HG03025 (cell line): ENCODE results near the gene ENPP5.
"Not testable (repeated sequence)": the region's sequence is repeated elsewhere in the genome, so short reads cannot be mapped to it uniquely, and the experiment has no call there.

Experiments
- ATAC-seq: cut with Tn5 transposase; IDR thresholded peaks from one replicate; pipeline ENCODE4 v1.9.1; 2021; ENCODE audit warnings: mild to moderate bottlenecking, moderate library complexity; ENCODE audit not compliant: unreplicated experiment, low FRiP score

ENPP5 gene

DNA sequence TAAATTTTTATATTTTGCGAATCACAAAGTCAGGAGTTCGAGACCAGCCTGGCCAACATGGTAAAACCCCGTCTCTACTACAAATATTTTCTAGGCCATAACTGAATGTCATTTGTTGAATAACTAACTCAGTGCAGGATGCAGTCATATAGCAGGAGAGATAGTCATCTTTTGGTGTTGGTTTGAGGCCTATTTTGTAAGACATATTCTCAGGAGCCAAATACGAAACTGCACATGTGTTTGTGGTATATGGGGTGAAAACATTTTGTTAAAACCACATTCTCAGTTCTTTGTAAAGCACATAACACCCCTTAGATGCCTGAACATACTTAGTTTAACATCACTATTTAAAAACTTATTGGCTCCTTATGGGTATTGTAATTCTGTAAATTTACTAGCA, 4.7 kb upstream of the ENPP5 start:
- ATAC-seq = peak; percentile 69

DNA sequence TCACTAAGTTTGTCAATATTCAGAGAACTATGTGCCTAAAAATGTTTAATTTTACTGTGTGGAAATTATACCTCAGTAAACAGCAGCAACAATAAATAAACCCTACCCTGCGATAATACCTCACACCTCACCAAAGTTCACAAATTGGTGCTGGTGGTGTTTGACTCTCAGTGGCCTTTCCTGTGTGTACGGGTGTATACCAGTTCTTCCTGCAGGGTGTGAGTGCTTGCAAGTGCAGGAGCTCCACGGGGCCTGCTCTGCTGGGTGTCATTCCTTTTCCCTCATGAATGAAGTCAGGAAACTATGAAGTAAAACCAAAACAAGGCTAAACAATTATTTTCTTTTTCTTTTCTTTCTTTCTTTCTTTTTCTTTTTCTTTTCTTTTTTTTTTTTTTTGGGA, 4.1 kb upstream of the ENPP5 start:
- ATAC-seq = no peak

DNA sequence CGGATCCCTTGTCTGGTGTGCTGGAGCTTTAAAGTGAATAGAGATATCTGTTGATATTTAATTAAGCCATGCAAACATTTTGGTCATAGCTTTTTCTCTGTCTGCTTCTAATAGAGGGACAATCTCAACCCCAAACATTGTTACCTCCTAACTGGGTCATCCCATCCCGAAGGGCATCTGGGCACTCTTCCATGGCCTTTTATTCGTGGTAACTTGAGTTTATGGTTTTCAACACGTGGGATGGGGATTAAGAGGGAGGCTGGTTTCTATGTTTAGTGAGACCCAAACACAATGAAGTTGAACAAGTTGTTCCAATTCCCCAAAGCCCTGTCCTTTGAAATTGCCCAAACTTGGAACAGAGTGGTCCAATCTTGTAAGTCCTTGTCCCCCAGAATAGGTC, 1.4 kb upstream of the ENPP5 start:
- ATAC-seq = no peak

DNA sequence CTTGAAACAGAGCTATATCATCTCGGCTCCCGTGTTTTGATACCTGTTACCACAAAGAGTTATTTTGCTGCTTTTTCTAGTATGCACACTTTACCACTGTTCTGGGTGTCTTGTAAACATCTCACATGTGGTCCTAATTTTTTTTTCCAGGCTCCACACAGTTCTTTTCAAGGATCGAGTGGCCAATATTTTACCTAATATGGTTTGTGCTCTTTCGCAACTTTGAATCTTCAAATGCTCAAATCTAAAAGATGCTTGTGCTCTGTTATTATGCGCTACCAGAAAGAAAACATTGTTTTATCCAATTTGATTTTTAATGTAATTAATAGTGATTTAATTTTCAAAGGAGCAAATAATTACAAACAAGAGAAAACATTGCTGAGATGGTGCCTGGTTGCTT, 10.7 kb downstream of the ENPP5 start:
- ATAC-seq = no peak

DNA sequence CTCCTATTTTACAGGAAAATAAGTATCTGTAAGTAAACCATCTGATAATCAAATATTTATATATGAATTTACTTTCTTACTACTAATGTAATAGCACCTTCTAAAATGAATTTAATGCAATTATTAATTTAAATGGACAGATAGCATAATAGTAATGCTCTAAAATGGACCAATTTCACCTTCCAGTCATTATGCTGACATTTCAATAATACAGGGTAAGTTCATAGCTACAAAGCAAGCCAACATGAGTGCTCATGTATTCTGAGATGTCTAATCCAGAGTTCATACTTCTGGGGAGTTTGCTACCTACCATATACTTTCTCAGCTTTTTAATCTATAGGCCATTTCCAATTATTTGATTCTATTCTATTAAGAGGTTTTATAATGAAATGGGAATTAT, 11.6 kb downstream of the ENPP5 start:
- ATAC-seq = no peak

DNA sequence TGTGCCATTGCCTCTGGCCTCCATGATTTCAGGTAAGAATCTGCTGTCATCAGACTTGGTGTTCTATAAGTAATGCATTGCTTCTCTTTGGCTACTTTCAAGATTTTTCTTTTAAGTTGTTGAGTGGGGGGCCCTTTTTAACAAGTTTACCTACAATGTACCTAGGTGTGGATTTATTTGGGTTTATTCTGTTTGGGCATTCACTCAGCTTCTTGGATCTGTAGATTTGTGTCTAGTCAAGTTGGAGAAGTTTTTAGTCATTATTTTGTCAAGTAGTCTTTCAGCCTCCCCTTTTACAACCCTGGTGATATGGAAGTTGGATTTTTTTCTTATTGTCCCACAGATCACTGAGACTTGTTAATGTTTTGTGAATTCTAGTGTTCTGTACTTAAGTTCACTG, 14.1 kb downstream of the ENPP5 start:
- ATAC-seq = no peak

DNA sequence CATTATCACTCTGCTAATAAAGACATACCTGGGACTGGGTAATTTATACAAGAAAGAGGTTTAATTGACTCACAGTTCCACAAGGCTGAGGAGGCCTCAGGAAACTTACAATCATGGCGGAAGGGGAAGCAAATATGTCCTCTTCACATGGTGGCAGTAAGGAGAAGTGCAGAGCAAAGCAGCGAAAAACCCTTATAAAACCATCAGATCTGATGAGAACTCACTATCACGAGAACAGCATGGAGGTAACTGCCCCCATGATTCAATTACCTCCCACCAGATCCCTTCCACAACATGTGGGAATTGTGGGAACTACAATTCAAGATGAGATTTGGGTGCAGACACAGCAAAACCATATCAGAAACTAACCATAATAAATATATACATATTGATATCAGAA, 21.7 kb downstream of the ENPP5 start:
- not testable (repeated sequence) for ATAC-seq

DNA sequence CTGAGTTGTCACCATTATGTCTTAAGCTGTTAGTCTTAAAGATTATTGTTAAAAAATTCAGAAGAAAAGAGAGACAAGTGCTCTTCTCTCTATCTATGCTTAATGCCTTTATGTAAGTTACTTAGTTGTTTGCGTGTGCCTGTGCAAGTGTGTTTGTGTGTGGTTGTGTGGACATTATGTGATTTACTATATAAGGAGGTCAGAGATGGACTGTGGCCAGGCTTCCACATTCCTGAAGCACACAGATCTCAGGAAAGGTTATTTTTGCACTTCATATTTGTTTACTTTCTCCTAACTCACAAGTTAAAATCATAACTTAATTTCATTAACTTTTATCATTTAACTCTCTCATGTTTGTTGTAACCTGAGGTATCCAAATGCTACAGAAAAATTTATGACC, 26.5 kb downstream of the ENPP5 start:
- no peak for ATAC-seq

DNA sequence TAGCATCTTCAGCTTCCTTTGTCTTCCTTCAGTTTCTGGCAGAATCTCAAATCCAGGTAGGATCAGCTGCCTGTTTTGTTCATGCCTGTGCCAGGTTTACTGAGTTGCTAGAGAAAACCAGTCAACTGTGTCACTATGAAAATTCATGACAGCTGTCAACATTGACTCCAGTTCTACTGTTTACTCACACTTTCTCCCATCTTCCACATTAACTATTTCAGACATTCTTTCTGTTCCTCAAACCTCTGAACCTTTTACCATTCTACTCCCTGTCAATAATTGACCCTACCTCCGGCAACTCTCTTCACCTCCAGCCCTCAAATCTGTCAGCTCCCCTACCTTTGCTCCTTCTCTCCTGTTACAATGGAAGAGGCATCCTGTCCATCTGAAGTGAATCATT, 32.5 kb downstream of the ENPP5 start:
- peak; percentile 80 for ATAC-seq

DNA sequence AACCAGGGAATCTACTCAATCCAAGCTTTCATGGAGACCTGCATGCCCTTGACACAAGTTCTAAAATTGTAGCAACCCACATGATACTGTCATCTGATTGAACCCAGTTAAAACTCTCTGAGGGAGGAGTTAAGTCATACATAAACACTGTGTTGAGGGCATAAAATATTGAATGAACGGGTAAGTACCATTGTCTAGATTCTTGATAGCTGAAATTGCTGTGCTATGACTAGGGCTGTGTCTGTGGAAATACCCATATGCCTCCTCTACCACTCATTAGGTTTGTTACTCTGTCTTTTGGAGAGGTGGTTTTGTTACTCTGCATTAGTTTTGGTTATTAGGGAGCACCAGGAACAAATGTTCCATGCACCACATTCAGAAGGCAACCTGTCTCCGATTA, 33.4 kb downstream of the ENPP5 start:
- ATAC-seq = no peak

DNA sequence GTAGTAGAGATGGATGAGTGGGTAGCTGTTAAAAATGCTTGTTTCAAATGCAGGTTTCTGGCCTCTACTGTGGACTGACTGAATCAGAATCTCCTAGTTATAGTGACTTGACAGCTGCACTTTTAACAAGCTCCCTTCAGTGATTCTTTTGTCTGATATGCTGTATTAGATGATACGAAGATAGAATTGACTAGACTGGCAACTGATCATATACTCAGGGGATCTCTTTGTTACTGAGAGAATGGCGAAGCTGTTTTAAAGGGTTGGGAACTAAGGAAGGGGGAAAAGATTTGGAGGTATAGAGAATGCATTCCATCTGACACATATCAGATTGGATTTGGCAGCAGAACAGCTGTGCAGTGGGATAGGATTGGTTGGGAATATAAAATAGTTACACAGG, 33.9 kb downstream of the ENPP5 start:
- no peak for ATAC-seq

DNA sequence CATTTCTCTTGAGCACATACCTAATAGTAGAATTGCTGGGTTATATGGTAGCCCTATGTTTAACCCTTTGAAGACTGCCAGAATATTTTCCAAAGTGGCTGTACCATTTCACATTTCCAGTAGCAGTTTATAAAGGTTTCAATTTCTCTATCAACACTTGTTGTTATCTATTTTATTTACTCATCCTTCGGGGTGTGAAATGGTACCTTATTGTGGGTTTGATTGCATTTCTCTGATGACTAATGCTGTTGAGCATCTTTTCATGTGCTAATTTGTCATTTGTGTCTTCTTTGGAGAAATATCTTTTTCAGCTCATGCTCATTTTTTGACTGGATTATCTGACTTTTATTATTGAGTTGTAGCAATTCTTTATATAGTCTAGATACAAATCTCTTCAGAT, 35.6 kb downstream of the ENPP5 start:
- no peak for ATAC-seq

DNA sequence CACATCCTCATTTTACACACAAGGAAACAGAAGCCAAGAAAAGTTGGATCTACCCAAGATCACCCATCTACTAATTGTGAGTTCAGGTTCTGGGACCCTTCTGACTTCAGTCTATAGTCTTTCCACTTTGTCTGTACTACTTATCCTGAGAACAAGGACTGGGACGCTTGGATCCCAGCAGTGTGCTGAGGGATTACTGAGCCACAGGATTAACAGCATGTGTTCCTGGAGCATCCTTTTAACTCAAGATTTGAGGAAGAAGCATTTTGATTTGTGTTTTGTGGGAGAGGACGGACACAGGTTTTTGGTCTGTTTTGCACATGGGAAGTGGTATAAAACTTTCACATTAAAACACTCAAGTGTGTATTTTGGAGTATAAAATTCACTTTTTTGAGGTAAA, 36.6 kb downstream of the ENPP5 start:
- ATAC-seq = no peak

DNA sequence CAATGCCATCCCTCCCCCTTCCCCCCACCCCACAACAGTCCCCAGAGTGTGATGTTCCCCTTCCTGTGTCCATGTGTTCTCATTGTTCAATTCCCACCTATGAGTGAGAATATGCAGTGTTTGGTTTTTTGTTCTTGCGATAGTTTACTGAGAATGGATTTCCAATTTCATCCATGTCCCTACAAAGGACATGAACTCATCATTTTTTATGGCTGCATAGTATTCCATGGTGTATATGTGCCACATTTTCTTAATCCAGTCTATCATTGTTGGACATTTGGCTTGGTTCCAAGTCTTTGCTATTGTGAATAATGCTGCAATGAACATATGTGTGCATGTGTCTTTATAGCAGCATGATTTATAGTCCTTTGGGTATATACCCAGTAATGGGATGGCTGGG, 39.5 kb downstream of the ENPP5 start:
- not testable (repeated sequence) for ATAC-seq

DNA sequence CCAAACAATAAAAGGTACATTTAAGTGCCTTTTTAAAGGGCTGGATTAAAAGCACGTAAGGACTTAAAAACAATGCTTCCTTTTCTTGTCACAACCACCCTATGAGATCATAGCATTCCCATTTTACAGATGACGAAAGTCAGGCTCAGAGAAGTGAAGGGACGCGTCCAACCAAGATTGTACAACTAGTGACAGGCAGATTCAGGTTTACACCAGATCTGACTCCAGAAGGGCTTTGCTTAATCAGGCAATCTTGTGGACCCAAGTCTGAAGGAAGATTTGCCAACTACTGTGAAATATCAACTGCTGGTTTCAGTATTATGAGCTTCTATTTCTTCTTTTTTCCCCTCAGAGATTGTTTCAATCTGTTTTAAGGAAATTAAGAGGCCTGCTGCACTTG, 40.1 kb downstream of the ENPP5 start:
- ATAC-seq = no peak

DNA sequence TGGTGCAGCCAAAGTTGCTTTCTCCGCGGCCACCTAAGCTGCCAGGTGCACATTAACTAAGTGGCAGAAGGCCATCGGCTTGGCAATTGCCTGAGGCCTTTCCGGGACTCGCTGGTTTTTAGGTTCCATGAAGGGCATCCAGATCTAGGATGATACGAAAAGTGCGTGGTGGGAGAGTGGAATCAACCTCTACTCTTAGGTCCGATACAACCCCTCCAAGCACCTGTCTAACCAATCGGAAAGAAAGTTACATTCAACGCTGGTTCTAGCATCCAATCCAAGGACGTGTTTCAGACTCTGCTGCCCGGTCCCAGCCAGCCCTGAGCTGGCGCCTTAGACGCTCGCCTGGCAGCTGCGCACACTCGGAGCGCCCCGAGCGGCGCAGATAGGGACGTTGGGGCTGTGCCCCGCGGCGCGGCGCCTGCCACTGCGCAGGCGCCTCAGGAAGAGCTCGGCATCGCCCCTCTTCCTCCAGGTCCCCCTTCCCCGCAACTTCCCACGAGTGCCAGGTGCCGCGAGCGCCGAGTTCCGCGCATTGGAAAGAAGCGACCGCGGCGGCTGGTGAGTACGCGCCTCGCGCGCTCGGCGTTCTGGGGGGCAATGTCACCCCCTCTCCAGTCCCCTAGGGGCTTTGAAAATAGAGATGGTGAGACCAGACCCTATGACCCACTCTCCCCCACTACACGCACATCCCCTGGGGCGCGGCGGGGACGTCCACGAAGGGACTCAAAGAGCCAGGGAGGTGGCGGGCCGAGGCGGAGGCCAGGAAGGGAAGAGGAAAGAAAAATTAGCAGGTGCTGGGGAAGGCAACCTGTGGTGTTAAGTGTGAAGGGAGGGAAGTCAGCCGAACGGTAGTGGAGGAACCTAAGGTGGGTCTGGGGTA, 40.9 kb downstream of the ENPP5 start, which contains the start of gene ENPP4:
ENPP4 (plus strand) TSS at position 361 of the 883 bp plus-strand sequence. CDS start 9,595 bp downstream, outside the sequence.
- peak; percentile 96 for ATAC-seq

DNA sequence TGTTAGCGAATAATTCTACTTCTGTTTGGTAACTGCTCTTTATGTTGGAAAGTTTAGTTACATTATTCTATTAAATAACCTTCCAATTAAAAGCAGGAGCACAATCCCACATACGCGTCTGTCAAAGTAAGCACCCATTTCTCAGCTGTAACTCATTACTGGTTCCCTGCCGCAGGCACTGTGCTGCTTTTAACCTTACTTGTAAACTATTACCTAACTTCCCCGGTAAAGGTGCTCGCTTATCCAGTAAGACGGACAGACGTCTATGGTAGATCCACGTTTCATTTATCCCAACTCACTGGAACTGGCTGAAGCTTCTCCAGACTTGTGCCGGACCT, 41.5 kb downstream of the ENPP5 start:
- peak; percentile 6 for ATAC-seq

DNA sequence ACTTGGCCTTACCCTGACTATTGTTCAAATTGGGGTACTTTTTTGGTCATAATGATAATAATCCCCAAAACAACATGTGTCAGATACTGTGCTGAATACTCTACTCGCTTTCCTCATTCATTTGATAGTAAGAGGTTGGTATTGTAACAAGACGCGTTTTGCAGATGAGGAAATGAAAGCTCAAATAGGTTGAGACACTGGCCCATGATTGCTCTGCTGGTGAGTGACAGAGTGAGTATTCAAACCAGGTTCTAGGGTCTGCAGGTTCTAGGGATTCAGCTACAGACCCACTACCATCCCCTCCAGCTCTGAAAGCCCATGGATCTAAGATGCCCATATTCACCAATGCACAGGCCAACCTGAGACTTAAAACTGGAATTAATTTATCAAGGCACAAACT, 42.3 kb downstream of the ENPP5 start:
- ATAC-seq = no peak

DNA sequence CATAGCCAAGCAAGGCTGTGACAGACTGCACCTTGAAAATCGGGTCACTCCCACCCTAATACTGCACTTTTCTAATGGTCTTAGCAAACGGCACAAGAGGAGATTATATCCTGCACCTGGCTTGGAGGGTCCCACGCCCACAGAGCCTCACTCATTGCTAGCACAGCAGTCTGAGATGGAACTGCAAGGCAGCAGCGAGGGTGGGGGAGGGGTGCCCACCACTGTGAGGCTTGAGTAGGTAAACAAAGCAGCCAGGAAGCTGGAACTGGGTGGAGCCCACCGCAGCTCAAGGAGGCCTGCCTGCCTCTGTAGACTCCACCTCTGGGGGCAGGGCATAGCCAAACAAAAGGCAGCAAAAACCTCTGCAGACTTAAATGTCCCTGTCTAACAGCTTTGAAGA, 51.1 kb downstream of the ENPP5 start:
- not testable (repeated sequence) for ATAC-seq

DNA sequence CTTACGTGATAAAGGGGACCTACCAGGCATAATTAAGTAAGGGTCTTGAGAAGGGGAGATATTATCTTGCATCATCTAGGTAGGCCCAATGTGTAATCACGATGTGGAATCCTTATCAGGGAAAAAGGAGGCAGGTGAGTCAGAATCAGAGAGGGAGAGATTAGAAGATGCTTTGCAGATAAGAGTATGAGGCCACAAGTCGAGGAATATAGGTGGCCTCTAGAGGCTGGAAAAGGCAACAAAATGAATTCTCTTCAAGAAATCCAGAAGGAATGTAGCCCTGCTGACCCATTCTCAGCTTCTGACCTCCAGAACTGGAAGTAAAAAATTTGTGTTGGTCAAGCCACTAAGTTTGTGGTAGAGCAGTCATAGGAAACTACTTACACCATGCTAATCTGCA, 51.9 kb downstream of the ENPP5 start:
- ATAC-seq = no peak

DNA sequence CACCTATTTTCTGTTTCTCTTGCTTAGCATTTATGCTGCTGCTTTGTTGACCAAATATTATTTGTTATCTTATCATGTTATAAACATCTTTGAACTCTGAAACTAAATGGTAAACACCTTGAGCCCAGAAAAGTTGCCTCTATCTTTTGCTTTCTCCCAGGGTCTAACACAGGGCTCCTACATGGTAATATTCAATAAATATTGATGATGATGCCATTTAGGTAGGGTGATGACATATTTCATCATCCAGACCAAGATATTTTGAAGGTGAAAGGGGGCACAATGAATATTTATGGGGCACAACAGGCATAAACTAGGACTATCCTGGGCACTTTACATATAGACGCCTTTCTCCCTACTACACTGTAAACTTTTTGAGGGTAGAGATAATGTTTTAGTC, 52.6 kb downstream of the ENPP5 start:
- ATAC-seq = no peak

DNA sequence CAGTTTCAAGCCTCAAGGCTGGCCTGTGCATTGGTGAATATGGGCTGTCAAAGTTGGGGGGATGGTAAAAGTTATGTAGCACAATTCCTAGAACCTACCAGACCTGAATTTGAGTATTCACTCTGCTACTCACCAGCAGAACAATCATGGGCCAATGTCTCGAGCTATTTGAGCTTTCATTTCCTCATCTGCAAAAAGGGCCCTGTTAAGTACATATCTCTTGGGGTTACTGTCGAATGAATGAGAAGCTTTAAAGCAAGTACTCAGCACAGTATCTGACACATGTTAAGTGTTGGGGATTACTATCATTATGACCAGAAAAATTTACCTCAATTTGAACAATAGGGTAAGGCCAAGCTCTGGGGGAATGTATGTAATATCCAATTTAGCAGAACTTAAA, 54.5 kb downstream of the ENPP5 start:
- ATAC-seq = no peak

DNA sequence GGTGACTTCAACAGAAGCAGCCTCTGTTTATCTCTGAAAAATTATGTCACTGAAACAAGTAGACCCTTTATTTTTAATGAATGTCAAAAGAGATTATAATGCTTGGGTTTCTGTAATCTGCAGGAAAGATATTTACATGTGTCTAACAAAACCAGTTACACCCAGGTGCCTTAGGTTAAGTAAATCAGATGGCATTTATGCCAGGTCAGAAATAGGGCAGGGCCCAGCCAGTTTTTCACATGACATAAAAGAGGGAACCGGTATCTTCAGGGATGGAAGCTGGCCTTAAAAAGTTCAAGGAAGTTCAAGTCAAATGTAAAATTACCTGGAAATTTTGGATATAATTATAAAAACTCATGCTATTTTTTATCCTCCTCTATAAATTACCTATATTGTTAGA, 55.1 kb downstream of the ENPP5 start:
- ATAC-seq = no peak
